Effector memory CD8-positive, alpha-beta T cell (primary cell): Measurements from ENCODE around the gene SYNE1.
A peak's percentile ranks its signal among the peaks of the same experiment; 100 is the strongest.

Source experiments
- ATAC-seq: fragments of 150-1000 bp; cut with Tn5 transposase; replicated peaks from 2 replicates; pipeline ENCODE4 v1.10.0; 2021; ENCODE audit warnings: mild to moderate bottlenecking, moderate library complexity
- DNase-seq, 3 experiments: peaks; one replicate each; pipeline ENCODE4 v3.0.0; 2021
- H3K27ac Mint-ChIP-seq, 2 donors: one replicate each; pipeline ENCODE4 v1.8.0; 2022; ENCODE audit warnings: mild to moderate bottlenecking in 2 of 2, mixed read lengths in 2 of 2, moderate library complexity in 2 of 2
- H3K27me3 Mint-ChIP-seq, 2 donors: one replicate each; pipeline ENCODE4 v1.8.0; 2022; ENCODE audit warnings: mixed read lengths in 2 of 2
- H3K36me3 Mint-ChIP-seq: one replicate; pipeline ENCODE4 v1.8.0; 2022; ENCODE audit warnings: mild to moderate bottlenecking, moderate library complexity, mixed read lengths; ENCODE audit not compliant: insufficient read depth
- H3K4me1 Mint-ChIP-seq, 2 donors: one replicate each; pipeline ENCODE4 v1.8.0; 2022; ENCODE audit warnings: low read depth in 2 of 2, mixed read lengths in 2 of 2
- H3K4me3 Mint-ChIP-seq, 2 donors: one replicate each; pipeline ENCODE4 v1.8.0; 2022; ENCODE audit warnings: mild to moderate bottlenecking in 2 of 2, mixed read lengths in 2 of 2, moderate library complexity in 2 of 2
- H3K9me3 Mint-ChIP-seq, 2 donors: one replicate each; pipeline ENCODE4 v1.8.0; 2022; ENCODE audit warnings: mixed read lengths in 2 of 2

Gene SYNE1

DNA sequence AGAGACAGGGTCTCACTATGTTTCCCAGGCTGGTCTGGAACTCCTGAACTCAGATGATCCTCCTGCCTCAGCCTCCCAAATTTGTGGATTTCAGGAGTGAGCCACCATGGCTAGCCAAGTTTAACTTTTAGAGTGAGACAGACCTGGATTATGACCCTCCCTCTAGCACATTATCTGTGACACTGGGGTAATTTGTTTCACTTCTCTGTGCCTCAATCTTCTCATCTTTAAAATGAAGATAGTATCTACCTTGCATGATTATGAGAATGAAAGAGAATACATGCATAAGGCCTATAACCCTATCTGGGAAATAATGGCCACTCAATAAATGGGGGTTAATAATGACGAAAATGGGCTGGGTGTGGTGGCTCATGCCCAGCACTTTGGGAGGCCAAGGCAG, 373.6 kb downstream of the SYNE1 start:
- DNase-seq (no peak), ATAC-seq (no peak)
- peaks cover 59% of the 10 kb centered on the region for H3K36me3 Mint-ChIP-seq
- peaks cover 5 to 12% of the 10 kb centered on the region in 2 donors for H3K9me3 Mint-ChIP-seq
- no peaks in the 10 kb centered on the region for H3K27me3 Mint-ChIP-seq
- peaks cover 6 to 12% of the 10 kb centered on the region in 2 donors for H3K4me1 Mint-ChIP-seq
- no peak overlapping the region for H3K27ac Mint-ChIP-seq
- no peak overlapping the region for H3K4me3 Mint-ChIP-seq

DNA sequence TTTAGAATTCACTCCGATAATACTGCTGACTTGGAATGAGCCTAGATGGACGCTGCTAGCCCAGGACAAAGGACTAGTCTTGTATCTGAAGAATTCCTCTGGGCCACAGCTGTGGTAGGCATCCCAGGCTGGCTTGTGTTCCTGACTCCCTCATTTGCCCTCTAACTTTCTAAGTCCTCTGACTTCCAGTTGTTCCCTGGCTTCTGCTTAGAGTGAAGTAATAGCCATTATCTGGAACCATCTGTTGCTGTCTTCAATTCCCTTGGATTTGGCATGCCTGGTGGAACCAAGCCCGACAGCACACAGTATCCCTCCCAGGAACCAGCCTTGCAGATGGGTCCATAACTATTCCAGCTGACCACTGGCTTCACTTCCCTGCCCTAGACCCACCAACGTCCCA, 376.0 kb downstream of the SYNE1 start:
- Mint-ChIP-seq H3K27me3 (no peaks in the 10 kb centered on the region), H3K9me3 (peaks cover 5 to 12% of the 10 kb centered on the region in 2 donors), H3K4me3 (no peak overlapping the region), H3K36me3 (peaks cover 61% of the 10 kb centered on the region), H3K27ac (peak overlapping the region in 1 of 2 donors; percentile 38), H3K4me1 (peaks cover 6 to 12% of the 10 kb centered on the region in 2 donors)
- no peak for DNase-seq
- no peak for ATAC-seq

DNA sequence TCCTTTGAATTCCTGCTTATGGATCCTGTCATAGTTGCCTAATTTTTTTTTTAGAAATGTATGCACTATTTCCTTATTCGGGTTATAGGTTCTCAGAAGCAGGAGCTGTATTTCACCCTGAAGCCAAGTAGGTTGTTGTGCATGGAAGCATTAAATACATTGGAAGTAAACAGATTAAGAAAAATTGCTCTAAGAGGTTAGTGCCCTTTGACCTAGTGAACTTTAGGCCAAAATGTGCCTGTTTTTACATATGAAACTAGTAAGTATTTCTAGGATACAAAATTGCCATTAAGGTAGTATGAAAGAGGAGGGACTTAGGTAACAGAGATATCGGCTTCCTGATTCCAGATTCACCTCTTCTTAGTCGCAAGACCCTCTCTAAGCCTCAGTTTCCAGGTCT, 377.9 kb downstream of the SYNE1 start:
- no peak overlapping the region for H3K4me3 Mint-ChIP-seq
- no peak for ATAC-seq
- peak overlapping the region; percentile 42 to 46 for H3K27ac Mint-ChIP-seq
- peaks cover 74% of the 10 kb centered on the region for H3K36me3 Mint-ChIP-seq
- H3K9me3 Mint-ChIP-seq: peaks cover 5 to 12% of the 10 kb centered on the region in 2 donors
- peaks cover 4 to 12% of the 10 kb centered on the region in 2 donors for H3K4me1 Mint-ChIP-seq
- H3K27me3 Mint-ChIP-seq: no peaks in the 10 kb centered on the region
- DNase-seq: no peak

DNA sequence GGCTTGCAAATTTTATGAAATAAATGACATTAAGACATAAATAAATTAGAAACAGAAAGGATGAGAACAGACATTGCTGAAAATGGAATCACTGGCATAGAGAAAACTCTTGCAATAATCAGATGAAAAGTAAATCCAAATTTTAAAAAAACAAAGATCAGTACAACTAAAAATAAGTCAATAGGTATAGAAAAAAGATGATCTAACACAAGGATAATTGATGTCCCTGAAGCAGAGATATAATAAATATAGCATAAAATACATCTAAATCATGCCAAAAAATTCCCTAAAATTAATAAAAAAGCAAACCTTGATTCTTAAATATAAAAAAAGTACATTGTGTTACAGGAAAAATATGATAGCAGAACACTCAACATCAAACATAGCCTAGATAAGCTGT, 379.6 kb downstream of the SYNE1 start:
- DNase-seq (no peak), ATAC-seq (no peak)
- Mint-ChIP-seq H3K9me3 (peaks cover 0 to 4% of the 10 kb centered on the region in 2 donors), H3K4me1 (peaks cover 2 to 7% of the 10 kb centered on the region in 2 donors), H3K27me3 (no peaks in the 10 kb centered on the region), H3K4me3 (no peak overlapping the region), H3K36me3 (peaks cover 82% of the 10 kb centered on the region), H3K27ac (no peak overlapping the region)

DNA sequence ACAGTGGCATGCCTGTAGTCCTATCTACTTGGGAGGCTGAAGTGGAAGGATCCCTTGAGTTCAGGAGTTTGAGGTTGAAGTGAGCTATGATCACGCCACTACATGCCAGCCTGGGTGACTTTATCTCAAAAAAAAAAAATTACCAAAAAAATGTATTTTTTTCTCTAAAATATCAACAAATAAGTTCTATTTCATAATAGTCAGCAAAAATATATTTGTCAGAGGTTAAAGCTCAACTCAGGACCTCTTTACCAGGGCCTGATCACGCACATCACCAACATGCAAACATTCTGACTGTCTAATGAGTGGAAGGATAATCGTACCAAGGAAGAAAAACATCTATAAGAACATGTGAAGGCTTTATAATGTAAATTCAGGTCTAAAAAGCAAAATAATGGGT, 387.0 kb downstream of the SYNE1 start:
- DNase-seq (no peak), ATAC-seq (no peak)
- no peak overlapping the region for H3K27ac Mint-ChIP-seq
- no peaks in the 10 kb centered on the region for H3K27me3 Mint-ChIP-seq
- H3K4me1 Mint-ChIP-seq: no peaks in the 10 kb centered on the region
- peaks cover 71% of the 10 kb centered on the region for H3K36me3 Mint-ChIP-seq
- H3K4me3 Mint-ChIP-seq: no peak overlapping the region
- no peaks in the 10 kb centered on the region for H3K9me3 Mint-ChIP-seq

DNA sequence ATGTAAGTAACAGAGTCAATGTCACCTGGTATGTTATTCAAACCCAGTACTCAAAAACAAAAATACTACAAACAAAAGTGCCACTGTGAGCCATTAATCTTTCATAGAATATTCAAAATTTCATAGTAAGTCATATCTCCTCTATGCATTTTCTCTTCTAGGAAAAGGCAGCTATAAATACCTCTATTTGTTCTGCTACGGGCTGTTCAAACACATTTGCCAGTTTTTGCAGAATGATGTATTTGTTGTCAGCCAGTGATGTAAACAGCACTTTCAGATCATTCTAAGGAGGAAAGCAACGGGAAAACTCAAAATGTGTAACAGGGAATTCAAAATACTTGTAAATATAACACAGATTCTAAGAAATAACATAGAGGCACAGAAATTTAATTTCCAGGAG, 388.2 kb downstream of the SYNE1 start:
- Mint-ChIP-seq H3K4me3 (no peak overlapping the region), H3K36me3 (peaks cover 68% of the 10 kb centered on the region), H3K27ac (peak overlapping the region in 1 of 2 donors; percentile 83), H3K9me3 (no peaks in the 10 kb centered on the region), H3K4me1 (no peaks in the 10 kb centered on the region), H3K27me3 (no peaks in the 10 kb centered on the region)
- no peak for DNase-seq
- no peak for ATAC-seq

DNA sequence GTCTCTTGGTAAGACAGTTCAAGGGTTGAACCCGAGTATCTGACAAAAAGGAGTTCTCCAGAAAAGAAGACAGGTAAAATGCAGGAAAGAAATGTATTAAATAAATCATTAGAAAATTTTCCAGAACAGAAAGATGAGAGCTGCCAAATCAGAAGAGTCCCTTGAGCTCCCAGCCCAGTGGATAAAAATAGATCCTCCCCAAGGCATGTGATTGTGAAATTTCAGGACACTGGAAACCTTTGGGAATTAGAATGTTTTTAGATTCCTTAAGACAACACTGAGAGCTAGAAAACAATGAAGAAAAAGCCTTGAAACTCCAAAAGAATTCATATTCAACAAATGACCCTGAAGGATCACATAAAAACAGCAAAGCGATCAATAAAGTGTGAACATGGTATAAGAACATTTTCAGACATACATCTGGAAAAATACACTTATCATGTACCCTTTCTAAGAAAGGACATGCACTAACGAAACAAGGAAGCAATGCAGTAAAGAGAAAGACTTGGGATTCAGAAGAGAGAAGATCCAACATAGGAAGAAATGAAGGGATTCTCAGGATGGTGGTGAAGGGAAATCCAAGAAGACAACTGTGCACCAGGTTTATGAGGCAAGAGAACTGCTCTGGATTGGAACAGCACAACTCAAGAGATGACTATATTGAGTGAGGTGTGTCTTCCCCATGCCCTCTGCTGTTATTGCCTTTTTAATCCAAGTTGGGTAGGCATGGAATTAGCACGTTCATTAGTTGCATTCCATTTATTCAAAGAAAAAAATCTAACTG, 390.4 kb downstream of the SYNE1 start:
- H3K4me3 Mint-ChIP-seq: no peak overlapping the region
- no peak overlapping the region for H3K27ac Mint-ChIP-seq
- no peaks in the 10 kb centered on the region for H3K27me3 Mint-ChIP-seq
- no peaks in the 10 kb centered on the region for H3K4me1 Mint-ChIP-seq
- H3K36me3 Mint-ChIP-seq: peaks cover 65% of the 10 kb centered on the region
- ATAC-seq (no peak), DNase-seq (no peak)
- H3K9me3 Mint-ChIP-seq: no peaks in the 10 kb centered on the region

DNA sequence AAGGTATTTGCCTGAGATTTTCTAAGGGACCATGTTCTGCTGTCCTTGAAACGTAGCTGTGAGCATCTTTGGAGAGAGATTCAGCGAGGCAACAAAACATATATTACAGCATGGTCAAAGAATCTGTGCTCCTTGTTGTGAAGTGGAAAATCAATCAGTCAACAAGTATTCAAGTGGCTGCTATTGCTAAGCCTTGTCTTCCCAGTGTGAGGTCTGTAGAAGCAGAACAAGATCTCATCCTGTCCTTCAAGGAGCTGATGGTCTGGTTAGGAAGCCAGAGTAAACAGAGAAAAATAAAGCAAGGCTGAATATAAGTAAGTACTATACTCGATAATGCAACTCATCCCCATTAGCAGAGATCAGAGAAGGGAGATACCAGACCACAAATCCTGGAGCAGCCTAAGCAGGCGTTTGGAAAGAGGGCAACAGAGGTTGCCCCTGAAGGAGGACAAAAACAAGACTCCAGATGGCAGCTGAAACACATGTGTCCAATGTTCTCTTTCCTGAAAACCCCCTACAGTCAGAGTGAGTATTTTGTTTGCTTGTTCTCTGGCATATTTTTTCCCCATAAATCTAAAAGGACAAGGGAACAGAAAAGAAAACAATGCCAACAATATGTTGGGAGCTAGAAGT, 392.0 kb downstream of the SYNE1 start:
- Mint-ChIP-seq H3K36me3 (peaks cover 65% of the 10 kb centered on the region), H3K4me1 (peaks cover 0 to 1% of the 10 kb centered on the region in 2 donors), H3K27ac (peak overlapping the region in 1 of 2 donors; percentile 14), H3K27me3 (no peaks in the 10 kb centered on the region), H3K4me3 (no peak overlapping the region), H3K9me3 (no peaks in the 10 kb centered on the region)
- no peak for DNase-seq
- no peak for ATAC-seq

DNA sequence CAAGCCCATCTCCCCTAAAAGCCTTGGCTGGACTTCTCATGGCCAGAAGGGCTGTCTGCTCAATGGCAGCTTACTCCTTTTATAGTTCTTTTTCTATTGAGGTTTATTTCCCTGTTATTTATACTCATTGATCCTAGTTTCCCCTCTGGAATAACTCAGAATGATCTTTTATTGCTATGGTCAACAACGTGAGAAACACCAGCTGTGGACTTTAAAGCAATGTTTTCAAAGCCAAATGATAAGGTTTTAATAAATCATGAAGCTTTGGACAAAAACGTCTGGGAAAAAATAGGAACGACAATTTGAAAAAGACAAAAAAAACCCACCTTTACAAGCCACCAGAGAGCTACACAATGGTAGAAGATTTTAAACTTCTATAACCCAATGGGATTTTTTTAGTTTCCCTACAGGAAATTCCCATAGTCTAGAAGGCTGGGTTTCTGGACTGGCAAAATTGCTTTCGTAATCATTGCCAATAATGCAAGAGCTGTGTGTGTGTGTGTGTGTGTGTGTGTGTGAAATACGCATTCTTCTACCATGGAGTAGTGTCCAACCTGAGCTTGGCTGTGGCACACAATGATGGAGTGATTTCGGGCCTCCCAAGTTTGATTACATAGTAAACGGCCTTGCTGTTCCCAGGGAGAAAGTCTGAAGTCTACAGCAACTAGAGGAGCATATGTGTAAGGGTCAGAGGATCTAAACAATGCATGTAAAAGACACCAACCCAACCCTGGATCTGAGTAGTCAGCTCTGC, 396.0 kb downstream of the SYNE1 start:
- Mint-ChIP-seq H3K27me3 (no peaks in the 10 kb centered on the region), H3K9me3 (no peaks in the 10 kb centered on the region), H3K27ac (peak overlapping the region in 1 of 2 donors; percentile 1), H3K36me3 (peaks cover 73% of the 10 kb centered on the region), H3K4me1 (peaks cover 0 to 1% of the 10 kb centered on the region in 2 donors), H3K4me3 (no peak overlapping the region)
- ATAC-seq (no peak), DNase-seq (no peak)

DNA sequence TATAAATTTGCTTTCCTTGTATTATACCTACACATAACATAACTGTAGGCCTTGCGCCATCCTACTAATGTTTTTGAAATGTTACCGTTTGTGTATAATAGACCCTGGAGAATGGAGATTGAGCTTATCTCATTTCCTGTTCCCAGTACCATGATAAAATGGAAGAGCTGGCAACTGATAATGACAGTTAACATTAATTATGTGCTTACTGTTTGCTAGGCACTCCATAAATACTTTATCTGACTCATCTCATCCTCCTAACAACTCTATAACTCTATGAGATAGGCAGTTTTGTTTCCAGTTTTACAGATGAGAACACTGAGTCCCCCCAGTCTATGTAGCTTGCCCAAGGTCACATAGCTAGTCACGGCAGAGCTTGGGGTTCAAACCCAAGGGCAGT, 396.7 kb downstream of the SYNE1 start:
- DNase-seq (no peak), ATAC-seq (no peak)
- no peaks in the 10 kb centered on the region for H3K27me3 Mint-ChIP-seq
- H3K27ac Mint-ChIP-seq: peak overlapping the region in 1 of 2 donors; percentile 7
- no peaks in the 10 kb centered on the region for H3K9me3 Mint-ChIP-seq
- H3K4me3 Mint-ChIP-seq: no peak overlapping the region
- H3K4me1 Mint-ChIP-seq: peaks cover 0 to 1% of the 10 kb centered on the region in 2 donors
- peaks cover 75% of the 10 kb centered on the region for H3K36me3 Mint-ChIP-seq

DNA sequence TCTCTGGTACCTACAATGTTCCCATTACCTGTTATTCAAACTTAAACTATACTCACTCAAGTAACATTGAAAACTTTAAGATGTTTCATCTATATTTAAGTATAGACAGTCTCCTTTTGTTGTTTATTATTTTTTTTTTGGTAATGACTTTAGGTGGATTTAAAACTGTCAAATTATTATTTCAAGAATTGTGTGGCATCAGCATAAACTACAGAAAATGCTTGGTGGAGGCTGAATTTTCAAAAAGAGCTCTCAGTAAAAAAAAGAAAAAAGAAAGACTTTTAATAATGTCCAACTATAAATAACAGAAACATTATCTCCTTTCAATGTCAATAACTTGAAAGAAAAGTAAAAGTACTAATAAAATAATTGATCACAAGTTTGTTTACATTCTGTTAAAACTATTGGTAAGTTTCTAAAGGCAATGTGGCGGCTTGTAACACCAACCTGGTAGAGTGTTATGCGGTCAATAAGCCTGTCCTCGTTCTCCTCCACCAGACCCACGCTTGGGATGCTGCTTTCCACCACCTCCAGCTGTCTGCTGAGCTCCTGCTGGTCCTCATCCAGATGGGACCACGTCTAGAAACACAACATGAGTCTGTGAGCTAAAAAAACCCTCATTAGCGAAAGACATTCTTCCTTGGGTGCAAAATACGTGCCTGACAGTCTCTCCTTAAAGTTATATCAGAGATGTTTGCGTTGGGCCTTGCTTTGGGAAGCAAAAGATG, 400.6 kb downstream of the SYNE1 start:
- no peak for ATAC-seq
- Mint-ChIP-seq H3K4me3 (no peak overlapping the region), H3K9me3 (no peaks in the 10 kb centered on the region), H3K4me1 (peaks cover 1 to 5% of the 10 kb centered on the region in 2 donors), H3K27me3 (no peaks in the 10 kb centered on the region), H3K36me3 (peaks cover 80% of the 10 kb centered on the region), H3K27ac (no peak overlapping the region)
- no peak for DNase-seq

DNA sequence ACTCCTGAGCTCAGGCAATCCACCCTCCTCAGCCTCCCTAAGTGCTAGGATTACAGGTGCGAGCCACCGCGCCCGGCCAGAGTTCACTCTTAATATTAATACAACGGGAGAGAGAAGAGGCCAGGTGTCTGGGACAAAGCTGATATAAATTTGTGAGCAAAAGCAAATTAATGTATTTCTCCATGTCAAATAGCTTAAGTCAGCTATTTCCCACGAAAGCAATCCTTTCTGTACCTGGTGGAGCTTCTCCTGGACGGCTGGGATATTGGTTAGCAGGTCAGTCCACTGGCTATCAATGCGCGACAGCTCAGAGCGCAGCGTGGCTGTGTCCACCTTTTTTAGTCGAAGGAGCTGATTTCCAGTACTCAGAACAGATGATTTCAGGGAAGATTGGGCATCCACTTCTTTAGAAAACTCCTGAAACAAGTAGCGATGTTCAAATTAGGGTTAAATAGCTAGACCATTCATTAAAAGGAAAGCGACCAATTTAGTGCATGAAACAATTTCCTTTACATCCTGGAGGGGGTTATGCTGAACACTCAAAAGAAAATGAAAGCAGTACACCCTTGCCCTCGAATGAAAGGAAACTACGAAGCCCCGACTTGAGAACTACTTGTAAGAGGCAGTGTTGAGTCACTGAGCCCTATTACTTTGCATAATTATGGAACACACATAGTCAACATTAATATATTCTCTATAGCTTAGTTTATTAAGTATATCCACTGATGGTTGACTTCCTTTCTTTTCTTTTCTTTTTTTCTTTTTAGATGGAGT, 403.4 kb downstream of the SYNE1 start:
- ATAC-seq (peak; percentile 41), DNase-seq (no peak)
- H3K27me3 Mint-ChIP-seq: no peaks in the 10 kb centered on the region
- peak overlapping the region in 1 of 2 donors; percentile 27 for H3K4me3 Mint-ChIP-seq
- no peaks in the 10 kb centered on the region for H3K9me3 Mint-ChIP-seq
- peaks cover 83% of the 10 kb centered on the region for H3K36me3 Mint-ChIP-seq
- peaks cover 0 to 5% of the 10 kb centered on the region in 2 donors for H3K4me1 Mint-ChIP-seq
- H3K27ac Mint-ChIP-seq: peak overlapping the region; percentile 19 to 65
